ENCODE measurements around the gene BAG5. TPM values are rescaled to one million over a fixed set of nuclear protein-coding genes. Genes with fewer than 3 reads are reported as not detected.

BAG5 gene
- total RNA-seq, 1 experiment from 2014 or later, result 22.5 TPM

- DNase-seq (ENCODE audit: low read depth, low spot score) (no peak), ATAC-seq (no peak)
- TF ChIP-seq REST (IDR thresholded peaks at IDR 0.05; ENCODE audit: insufficient read depth in 1 of 2, low read depth in 2 of 2, low read length in 1 of 2) (no peak), TCF7L2 (IDR thresholded peaks at IDR 0.05; ENCODE audit: low read depth, low read length) (no peak), SIN3A (IDR thresholded peaks at IDR 0.05; ENCODE audit: borderline replicate concordance, insufficient read depth, low read depth, low read length) (no peak), CTCF (IDR thresholded peaks at IDR 0.05) (no peak), POLR2AphosphoS5 (IDR thresholded peaks at IDR 0.05; ENCODE audit: low read depth, low read length) (no peak)
- H3K9me3 ChIP-seq (ENCODE audit: control insufficient read depth, insufficient read depth, low read depth, low read length), result no peaks in the 10 kb centered on the region
- H3K4me3 ChIP-seq (ENCODE audit: low read depth in 2 of 2, low read length in 2 of 2), result no peak overlapping the region
- in situ Hi-C loops (cut with HindIII; ENCODE audit: low pct_unique_long_range_greater_than_20kb, low sequenced_read_pairs) (no loop called here), intact Hi-C loops (cut with micrococcal nuclease; ENCODE audit: unreplicated experiment) (no loop called here)
- H3K27me3 ChIP-seq (ENCODE audit: control insufficient read depth, insufficient read depth, low read length), result no peaks in the 10 kb centered on the region
- CTCF ChIA-PET, result no interaction called here
- BruUV-seq (replicated peaks), result TSS peak; percentile 63
- POLR2A ChIA-PET, result no interaction called here
- peaks cover 25% of the 10 kb centered on the region for H3K36me3 ChIP-seq (ENCODE audit: control insufficient read depth, insufficient read depth, low read length)
- peaks cover 42% of the 10 kb centered on the region for H3K4me1 ChIP-seq (ENCODE audit: control insufficient read depth, insufficient read depth, low read length)
- peak overlapping the region; percentile 12; the same call in 1 of the 2 replicates for H3K27ac ChIP-seq (ENCODE audit: low read length)
Measured at GRCh38 chr14:103559766-103560165, 2.7 kb downstream of the BAG5 start.

GRCh38 chr14:103558071-103558882, 4.2 kb downstream of the BAG5 start:
- TF ChIP-seq TCF7L2 (IDR thresholded peaks at IDR 0.05; ENCODE audit: low read depth, low read length), result no peak
- TF ChIP-seq POLR2AphosphoS5 (IDR thresholded peaks at IDR 0.05; ENCODE audit: low read depth, low read length), result no peak
- Histone ChIP-seq H3K36me3 (ENCODE audit: control insufficient read depth, insufficient read depth, low read length) (peaks cover 22% of the 10 kb centered on the region), H3K27ac (ENCODE audit: low read length) (peak overlapping the region; percentile 39; the same call in 1 of the 2 replicates), H3K27me3 (ENCODE audit: control insufficient read depth, insufficient read depth, low read length) (no peaks in the 10 kb centered on the region), H3K9me3 (ENCODE audit: control insufficient read depth, insufficient read depth, low read depth, low read length) (no peaks in the 10 kb centered on the region), H3K4me1 (ENCODE audit: control insufficient read depth, insufficient read depth, low read length) (peaks cover 42% of the 10 kb centered on the region), H3K4me3 (ENCODE audit: low read depth in 2 of 2, low read length in 2 of 2) (no peak overlapping the region)
- ChIA-PET POLR2A (interaction anchor here (0.6 to 1.0 kb wide), 2 partner anchors 30 to 37 kb away, joined by 3 to 4 read pairs; no protein-coding TSS in a partner anchor), CTCF (no interaction called here)
- DNase-seq (ENCODE audit: low read depth, low spot score) (no peak), ATAC-seq (no peak)
- in situ Hi-C loops (cut with HindIII; ENCODE audit: low pct_unique_long_range_greater_than_20kb, low sequenced_read_pairs) (no loop called here), intact Hi-C loops (cut with micrococcal nuclease; ENCODE audit: unreplicated experiment) (no loop called here)
- BruUV-seq (replicated peaks), result no TSS peak
